HCT116 (cell line): ENCODE measurements around the gene U2AF1L4. TPM values are rescaled to one million over a fixed set of nuclear protein-coding genes. Genes with fewer than 3 reads are reported as not detected.

Source experiments
- ATAC-seq: fragments of 200-7000 bp; cut with Tn5 transposase; 2 replicates; pipeline ENCODE4 v1.9.1; 2020; ENCODE audit warnings: mild to moderate bottlenecking, moderate library complexity
- BruUV-seq: library from RNA; stranded (reverse); fragments of 400-500 nt; replicated peaks from 2 replicates; lab custom pipeline; 2021; lab: Mats Ljungman, UMichigan
- CTCF ChIA-PET: fragments of 300-600 bp; sonication (Branson Sonifier 250); formaldehyde crosslinking; loops from one replicate; lab custom pipeline; 2021; ENCODE audit warnings: antibody characterized with exemption; lab: Charles Lee
- POLR2A ChIA-PET: fragments of 300-600, 350-600 bp; sonication (Branson Sonifier 250); formaldehyde crosslinking; loops from one replicate; lab custom pipeline; 2021; ENCODE audit warnings: antibody characterized with exemption; lab: Charles Lee
- RAD21 ChIA-PET, 2 experiments: fragments of 300-600 bp; sonication (Branson Sonifier 250); formaldehyde crosslinking; loops; one replicate each; lab custom pipeline; 2023; ENCODE audit warnings: low total read pairs in 2 of 2; ENCODE audit not compliant: uncharacterized antibody in 2 of 2, unreplicated experiment in 2 of 2, low non-redundant PET in 1 of 2; lab: Charles Lee
- DNase-seq: peaks from one replicate; pipeline ENCODE4 v3.0.0-alpha.2; 2010; ENCODE audit warnings: low read depth, low spot score
- H2AFZ ChIP-seq: fragments of 200-600 bp; shearing (Covaris generic), sonication (generic); 2 replicates; pipeline ENCODE4 v1.6.1; 2017; ENCODE audit warnings: low read depth, mixed run types, mixed read lengths, antibody characterized with exemption, low read length; ENCODE audit not compliant: poor library complexity, severe bottlenecking
- H3K27ac ChIP-seq: 2 replicates; pipeline ENCODE4 v1.5.1; 2012; ENCODE audit warnings: low read depth, low read length
- H3K27me3 ChIP-seq: fragments of 200-600 bp; sonication (generic); 2 replicates; pipeline ENCODE4 v1.6.1; 2016; ENCODE audit warnings: mixed run types, low read length, mixed read lengths; ENCODE audit not compliant: insufficient read depth
- H3K36me3 ChIP-seq, 2 experiments: fragments of 200-500 bp in 1 of 2; fragments of 200-600 bp in 1 of 2; sonication (Bioruptor generic) in 1 of 2; sonication (generic) in 1 of 2; 2 replicates each; pipeline versions ENCODE4 v1.5.1 to v1.6.1; 2014 to 2016; ENCODE audit warnings: low read length in 2 of 2, inconsistent platforms in 1 of 2, mixed read lengths in 1 of 2, mixed run types in 1 of 2; ENCODE audit not compliant: insufficient read depth in 2 of 2, control insufficient read depth in 1 of 2
- H3K4me1 ChIP-seq, 2 experiments: fragments of 200-600 bp in 1 of 2; sonication (generic) in 1 of 2; 2 replicates each; pipeline versions ENCODE4 v1.5.1 to v1.6.1; 2012 to 2017; ENCODE audit warnings: low read length in 2 of 2, inconsistent platforms in 1 of 2, mild to moderate bottlenecking in 1 of 2, mixed read lengths in 1 of 2, mixed run types in 1 of 2, moderate library complexity in 1 of 2; ENCODE audit not compliant: insufficient read depth in 2 of 2, control insufficient read depth in 1 of 2
- H3K4me2 ChIP-seq: fragments of 200-600 bp; sonication (generic); 2 replicates; pipeline ENCODE4 v1.6.1; 2017; ENCODE audit warnings: mixed run types, low read length, mixed read lengths
- H3K4me3 ChIP-seq, 2 experiments: fragments of 200-600 bp in 1 of 2; sonication (generic) in 1 of 2; replicated peaks in 1 of 2; 2 replicates each; pipeline ENCODE4 v1.5.1; 2011 to 2016; ENCODE audit warnings: low read length in 2 of 2, control low read depth in 1 of 2, low read depth in 1 of 2, mild to moderate bottlenecking in 1 of 2, mixed read lengths in 1 of 2, mixed run types in 1 of 2
- H3K79me2 ChIP-seq: fragments of 200-600 bp; sonication (generic); 2 replicates; pipeline ENCODE4 v1.6.1; 2017; ENCODE audit warnings: mild to moderate bottlenecking, mixed run types, low read length, moderate library complexity, mixed read lengths; ENCODE audit not compliant: insufficient read depth
- H3K9ac ChIP-seq: fragments of 200-600 bp; sonication (generic); 2 replicates; pipeline ENCODE4 v1.6.1; 2016; ENCODE audit warnings: low read length, mixed read lengths
- H3K9me2 ChIP-seq: fragments of 200-600 bp; sonication (generic), shearing (Covaris generic); 2 replicates; pipeline ENCODE4 v1.6.1; 2017; ENCODE audit warnings: mixed run types, mild to moderate bottlenecking, moderate library complexity; ENCODE audit not compliant: insufficient read depth
- H3K9me3 ChIP-seq, 2 experiments: fragments of 200-500 bp in 1 of 2; fragments of 200-600 bp in 1 of 2; sonication (Bioruptor generic) in 1 of 2; sonication (generic) in 1 of 2; 2 replicates each; pipeline ENCODE4 v1.6.1; 2014 to 2017; ENCODE audit warnings: low read length in 2 of 2, mixed read lengths in 2 of 2, inconsistent platforms in 1 of 2, low read depth in 1 of 2, mild to moderate bottlenecking in 1 of 2, mixed run types in 1 of 2, moderate library complexity in 1 of 2; ENCODE audit not compliant: control insufficient read depth in 1 of 2, insufficient read depth in 1 of 2
- H4K20me1 ChIP-seq: fragments of 200-600 bp; sonication (generic), shearing (Covaris generic); 2 replicates; pipeline ENCODE4 v1.6.1; 2017; ENCODE audit warnings: mixed run types, mild to moderate bottlenecking, moderate library complexity; ENCODE audit not compliant: insufficient read depth
- ATF3 ChIP-seq: IDR thresholded peaks from 2 replicates; pipeline ENCODE4 v1.6.1; 2012
- CBX3 ChIP-seq: IDR thresholded peaks from 2 replicates; pipeline ENCODE4 v1.6.1; 2012; ENCODE audit warnings: low read depth
- CEBPB ChIP-seq: IDR thresholded peaks from 2 replicates; pipeline ENCODE4 v1.6.1; 2012; ENCODE audit warnings: low read depth
- EGR1 ChIP-seq: IDR thresholded peaks from 2 replicates; pipeline ENCODE4 v1.6.1; 2012; ENCODE audit warnings: low read depth
- EZH2 ChIP-seq: fragments of 200-600 bp; sonication (generic); IDR thresholded peaks from 2 replicates; pipeline ENCODE4 v1.6.1; 2017; ENCODE audit warnings: antibody characterized with exemption, mixed run types
- FOSL1 ChIP-seq: IDR thresholded peaks from 2 replicates; pipeline ENCODE4 v1.6.1; 2012; ENCODE audit warnings: low read depth
- JUND ChIP-seq: IDR thresholded peaks from 2 replicates; pipeline ENCODE4 v1.6.1; 2012
- POLR2A ChIP-seq: IDR thresholded peaks from 2 replicates; pipeline ENCODE4 v1.7.0; 2011; ENCODE audit warnings: borderline replicate concordance; ENCODE audit not compliant: insufficient read depth, insufficient read length; ENCODE audit errors: extremely low read depth
- RAD21 ChIP-seq: IDR thresholded peaks from 2 replicates; pipeline ENCODE4 v1.6.1; 2012; ENCODE audit warnings: low read depth, mild to moderate bottlenecking
- SIN3A ChIP-seq: IDR thresholded peaks from 2 replicates; pipeline ENCODE4 v1.6.1; 2012; ENCODE audit warnings: low read depth
- SRF ChIP-seq: IDR thresholded peaks from 2 replicates; pipeline ENCODE4 v1.6.1; 2012; ENCODE audit warnings: low read depth
- YY1 ChIP-seq: IDR thresholded peaks from 2 replicates; pipeline ENCODE4 v1.6.1; 2011; ENCODE audit warnings: low read length, low read depth, moderate library complexity, mild to moderate bottlenecking; ENCODE audit not compliant: insufficient replicate concordance; ENCODE audit errors: extremely low read depth
- ZFX ChIP-seq: fragments of 450-650 bp; IDR thresholded peaks from 2 replicates; pipeline ENCODE4 v1.6.1; 2017
- ZNF274 ChIP-seq: fragments of 200-500 bp; sonication (Bioruptor generic); IDR thresholded peaks from 2 replicates; pipeline ENCODE4 v1.6.1; 2014; ENCODE audit warnings: mild to moderate bottlenecking, low read depth, low read length, inconsistent platforms
- intact Hi-C: fragments of 100-400 bp; cut with micrococcal nuclease; formaldehyde crosslinking; loops from 2 replicates; pipeline ENCODE4 v1.10.0; 2022
- total RNA-seq: library from RNA; stranded (reverse); gene quantifications from one replicate; pipeline ENCODE4 v1.2.1, GENCODE V29; 2021; ENCODE audit not compliant: unreplicated experiment
- TF ChIP-seq, protein P1 (sequence below), 3 experiments: fragments of 200-600 bp in 1 of 3; sonication (generic) in 1 of 3; IDR thresholded peaks in 2 of 3; conservative IDR thresholded peaks in 1 of 3; 2 replicates each; pipeline ENCODE4 v1.5.1; 2012 to 2017; ENCODE audit warnings: low read depth in 2 of 3, low read length in 2 of 3, antibody characterized with exemption in 1 of 3, borderline replicate concordance in 1 of 3, control low read depth in 1 of 3, mild to moderate bottlenecking in 1 of 3, mixed read lengths in 1 of 3, mixed run types in 1 of 3, moderate library complexity in 1 of 3; ENCODE audit not compliant: insufficient read depth in 1 of 3
- TF ChIP-seq, protein P2 (sequence below): IDR thresholded peaks from 2 replicates; pipeline ENCODE4 v1.6.1; 2012

U2AF1L4 gene
- total RNA-seq, 1 experiment from 2014 or later = 15.6 TPM

DNA sequence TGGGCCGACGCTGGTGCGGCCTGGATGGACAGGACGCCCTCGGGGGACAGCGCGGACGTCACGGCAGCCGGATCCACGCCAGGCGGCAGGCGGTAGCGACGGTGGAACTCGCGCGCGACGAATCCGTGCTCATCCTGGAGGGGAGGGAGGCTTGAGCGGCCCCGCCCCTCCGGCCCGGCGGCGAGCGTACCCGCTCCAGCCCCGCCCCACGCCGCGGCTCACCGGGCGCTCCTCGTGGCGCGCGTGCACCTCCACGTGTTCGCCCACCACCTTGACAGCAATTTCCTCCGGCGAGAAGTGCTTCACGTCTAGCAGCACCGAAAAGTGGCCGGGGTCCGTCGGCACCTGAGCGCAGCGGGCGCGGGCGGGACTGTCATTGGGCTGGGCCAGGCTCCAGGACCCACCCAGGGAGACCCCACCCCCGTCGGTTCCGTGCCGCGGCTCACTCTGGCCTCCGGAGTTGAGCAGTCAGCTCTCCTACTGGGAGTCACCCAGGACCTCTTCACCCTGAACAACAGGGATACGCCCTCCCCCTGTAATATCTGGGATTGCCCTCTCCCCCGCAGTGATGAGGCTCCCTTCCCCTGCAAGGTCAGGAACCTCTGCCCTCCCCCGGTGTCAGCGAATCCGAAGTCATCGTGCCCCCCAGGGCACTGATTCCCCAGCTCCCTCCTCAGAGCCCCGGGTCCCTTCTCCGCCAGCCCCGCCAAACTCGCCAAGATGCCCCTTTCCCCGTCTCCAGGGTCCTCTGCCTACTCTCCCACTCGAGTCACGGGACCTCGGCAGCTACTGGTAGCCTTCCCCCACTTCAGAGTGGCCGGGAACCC is 10.5 kb upstream of the U2AF1L4 start:
- no peaks in the 10 kb centered on the region for H3K9me3 ChIP-seq
- CTCF ChIA-PET = no interaction called here
- no TSS peak for BruUV-seq

More for the DNA sequence above, 10.5 kb upstream of the U2AF1L4 start:
- H3K79me2 ChIP-seq = peaks cover 17% of the 10 kb centered on the region
- intact Hi-C loops = no loop called here
- no peak for ATAC-seq
- no peak overlapping the region for H3K9ac ChIP-seq
- no peaks in the 10 kb centered on the region for H3K27me3 ChIP-seq
- H2AFZ ChIP-seq = no peak overlapping the region
- no peak overlapping the region for H3K4me2 ChIP-seq
- no peak for DNase-seq
- no peak overlapping the region for H3K4me3 ChIP-seq
- H3K27ac ChIP-seq = no peak overlapping the region
- H4K20me1 ChIP-seq = no peaks in the 10 kb centered on the region
- TF ChIP-seq CEBPB (no peak), JUND (no peak), YY1 (no peak), EZH2 (no peak), CBX3 (no peak), ATF3 (no peak), FOSL1 (no peak), SRF (no peak), ZNF274 (no peak), RAD21 (no peak), SIN3A (no peak), ZFX (no peak), EGR1 (no peak), POLR2A (no peak)
- TF ChIP-seq, protein P1, sequence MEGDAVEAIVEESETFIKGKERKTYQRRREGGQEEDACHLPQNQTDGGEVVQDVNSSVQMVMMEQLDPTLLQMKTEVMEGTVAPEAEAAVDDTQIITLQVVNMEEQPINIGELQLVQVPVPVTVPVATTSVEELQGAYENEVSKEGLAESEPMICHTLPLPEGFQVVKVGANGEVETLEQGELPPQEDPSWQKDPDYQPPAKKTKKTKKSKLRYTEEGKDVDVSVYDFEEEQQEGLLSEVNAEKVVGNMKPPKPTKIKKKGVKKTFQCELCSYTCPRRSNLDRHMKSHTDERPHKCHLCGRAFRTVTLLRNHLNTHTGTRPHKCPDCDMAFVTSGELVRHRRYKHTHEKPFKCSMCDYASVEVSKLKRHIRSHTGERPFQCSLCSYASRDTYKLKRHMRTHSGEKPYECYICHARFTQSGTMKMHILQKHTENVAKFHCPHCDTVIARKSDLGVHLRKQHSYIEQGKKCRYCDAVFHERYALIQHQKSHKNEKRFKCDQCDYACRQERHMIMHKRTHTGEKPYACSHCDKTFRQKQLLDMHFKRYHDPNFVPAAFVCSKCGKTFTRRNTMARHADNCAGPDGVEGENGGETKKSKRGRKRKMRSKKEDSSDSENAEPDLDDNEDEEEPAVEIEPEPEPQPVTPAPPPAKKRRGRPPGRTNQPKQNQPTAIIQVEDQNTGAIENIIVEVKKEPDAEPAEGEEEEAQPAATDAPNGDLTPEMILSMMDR (IDR thresholded peaks at IDR 0.05 in 2 of 3, conservative IDR thresholded peaks at IDR 0.05 in 1 of 3; ENCODE audit: borderline replicate concordance in 1 of 3, insufficient read depth in 1 of 3, low read depth in 2 of 3, low read length in 2 of 3) = no peak
- TF ChIP-seq, protein P2, sequence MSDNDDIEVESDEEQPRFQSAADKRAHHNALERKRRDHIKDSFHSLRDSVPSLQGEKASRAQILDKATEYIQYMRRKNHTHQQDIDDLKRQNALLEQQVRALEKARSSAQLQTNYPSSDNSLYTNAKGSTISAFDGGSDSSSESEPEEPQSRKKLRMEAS = no peak
- ChIA-PET POLR2A (interaction anchor here (0.9 to 2.3 kb wide), 2 partner anchors 7 to 10 kb away, joined by 4 to 20 read pairs; partner anchors contain the start of genes LIN37, PSENEN and U2AF1L4), RAD21 (no interaction called here)
- peaks cover 14 to 21% of the 10 kb centered on the region in 2 experiments for H3K4me1 ChIP-seq
- H3K36me3 ChIP-seq = peaks cover 0 to 8% of the 10 kb centered on the region in 2 experiments; a peak in 2 of 4 replicates
- H3K9me2 ChIP-seq = no peaks in the 10 kb centered on the region
